OCI-LY3 (cell line): ENCODE results near the gene DISP3.

Experiments used
- H2AFZ ChIP-seq: fragments of 200-600, 300-600 bp; shearing (Covaris generic); 2 replicates; pipeline ENCODE4 v1.6.0; 2014; ENCODE audit warnings: antibody characterized with exemption, low read depth, low read length
- H3K27ac ChIP-seq: fragments of 200-600, 300-600 bp; sonication (generic); 2 replicates; pipeline ENCODE4 v1.5.1; 2014; ENCODE audit warnings: mild to moderate bottlenecking, low read length, moderate library complexity, mixed read lengths
- H3K27me3 ChIP-seq: fragments of 200-600, 300-600 bp; sonication (generic); 2 replicates; pipeline ENCODE4 v1.6.1; 2014; ENCODE audit warnings: low read depth, low read length, mixed read lengths
- H3K36me3 ChIP-seq: fragments of 200-600, 300-600 bp; sonication (generic); replicated peaks from 2 replicates; pipeline ENCODE3; 2014; ENCODE audit warnings: low read depth, low read length, mixed read lengths
- H3K4me1 ChIP-seq: fragments of 300-600, 200-600 bp; sonication (generic); 2 replicates; pipeline ENCODE4 v1.6.1; 2014; ENCODE audit warnings: low read length, mixed read lengths
- H3K4me2 ChIP-seq: fragments of 200-600, 300-600 bp; sonication (generic); 2 replicates; pipeline ENCODE4 v1.6.1; 2014; ENCODE audit warnings: low read length, mixed read lengths
- H3K4me3 ChIP-seq: fragments of 300-600, 200-600 bp; sonication (generic); 2 replicates; pipeline ENCODE4 v1.5.1; 2014; ENCODE audit warnings: antibody characterized with exemption, mild to moderate bottlenecking, low read length, moderate library complexity
- H3K79me2 ChIP-seq: fragments of 300-600, 200-600 bp; shearing (Covaris generic); 2 replicates; pipeline ENCODE4 v1.6.1; 2014; ENCODE audit warnings: mild to moderate bottlenecking, low read length, mixed read lengths
- H3K9ac ChIP-seq: fragments of 300-600, 200-600 bp; shearing (Covaris generic); 2 replicates; pipeline ENCODE4 v1.6.0; 2014; ENCODE audit warnings: mild to moderate bottlenecking, low read length, moderate library complexity
- H3K9me3 ChIP-seq: fragments of 200-600, 300-600 bp; shearing (Covaris generic); 2 replicates; pipeline ENCODE4 v1.6.1; 2014; ENCODE audit warnings: low read length, mixed read lengths; ENCODE audit not compliant: insufficient read depth
- H4K20me1 ChIP-seq: fragments of 200-600, 300-600 bp; sonication (generic); 2 replicates; pipeline ENCODE4 v1.6.1; 2016; ENCODE audit warnings: low read length, mixed read lengths; ENCODE audit not compliant: insufficient read depth
- CTCF ChIP-seq: fragments of 200-600, 300-600 bp; sonication (generic); IDR thresholded peaks from 2 replicates; pipeline ENCODE4 v1.5.1; 2014; ENCODE audit warnings: antibody characterized with exemption, low read length, low read depth
- EZH2phosphoT487 ChIP-seq: fragments of 200-600 bp; shearing (Covaris generic); IDR thresholded peaks from 2 replicates; pipeline ENCODE4 v1.6.1; 2018; ENCODE audit warnings: antibody characterized with exemption, mixed run types, low read depth

Gene DISP3

GRCh38 chr1:11441211-11441952 is 37.6 kb upstream of the DISP3 start:
- no peak for TF ChIP-seq EZH2phosphoT487
- no peak for TF ChIP-seq CTCF
- no peaks in the 10 kb centered on the region for H3K9me3 ChIP-seq
- no peak overlapping the region for H3K4me3 ChIP-seq

GRCh38 chr1:11443043-11443442 is 35.9 kb upstream of the DISP3 start:
- Histone ChIP-seq H2AFZ (no peak overlapping the region), H3K9me3 (no peaks in the 10 kb centered on the region), H3K36me3 (no peaks in the 10 kb centered on the region), H3K4me2 (no peak overlapping the region), H3K27ac (no peak overlapping the region), H4K20me1 (no peaks in the 10 kb centered on the region), H3K4me3 (no peak overlapping the region), H3K4me1 (no peaks in the 10 kb centered on the region), H3K27me3 (peaks cover 4% of the 10 kb centered on the region; the same call in 1 of the 2 replicates), H3K9ac (no peak overlapping the region), H3K79me2 (no peaks in the 10 kb centered on the region)
- no peak for TF ChIP-seq CTCF
- no peak for TF ChIP-seq EZH2phosphoT487

More at GRCh38 chr1:11441211-11441952, 37.6 kb upstream of the DISP3 start:
- Histone ChIP-seq H3K27me3 (peaks cover 4% of the 10 kb centered on the region; the same call in 1 of the 2 replicates), H3K36me3 (no peaks in the 10 kb centered on the region), H3K79me2 (no peaks in the 10 kb centered on the region), H3K4me2 (no peak overlapping the region), H3K9ac (no peak overlapping the region), H4K20me1 (no peaks in the 10 kb centered on the region), H3K27ac (no peak overlapping the region), H3K4me1 (no peaks in the 10 kb centered on the region), H2AFZ (no peak overlapping the region)

GRCh38 chr1:11443961-11444658 is 34.8 kb upstream of the DISP3 start:
- no peak overlapping the region for H3K9ac ChIP-seq
- H4K20me1 ChIP-seq = no peaks in the 10 kb centered on the region
- H3K4me1 ChIP-seq = no peaks in the 10 kb centered on the region
- TF ChIP-seq EZH2phosphoT487 (no peak), CTCF (no peak)
- H2AFZ ChIP-seq = no peak overlapping the region
- H3K4me3 ChIP-seq = no peak overlapping the region
- H3K36me3 ChIP-seq = no peaks in the 10 kb centered on the region
- no peaks in the 10 kb centered on the region for H3K9me3 ChIP-seq
- no peak overlapping the region for H3K4me2 ChIP-seq
- H3K27me3 ChIP-seq = peaks cover under 1% of the 10 kb centered on the region; the same call in 1 of the 2 replicates
- H3K79me2 ChIP-seq = no peaks in the 10 kb centered on the region
- H3K27ac ChIP-seq = no peak overlapping the region

- Histone ChIP-seq H3K9me3 (no peaks in the 10 kb centered on the region), H3K27me3 (no peaks in the 10 kb centered on the region; the same call in 1 of the 2 replicates), H3K79me2 (no peaks in the 10 kb centered on the region), H3K4me1 (no peaks in the 10 kb centered on the region), H3K4me3 (no peak overlapping the region), H3K27ac (no peak overlapping the region), H2AFZ (no peak overlapping the region), H3K9ac (no peak overlapping the region), H3K36me3 (no peaks in the 10 kb centered on the region), H4K20me1 (no peaks in the 10 kb centered on the region), H3K4me2 (no peak overlapping the region)
- TF ChIP-seq CTCF (no peak), EZH2phosphoT487 (no peak)
Measured at GRCh38 chr1:11444907-11445306, 34.0 kb upstream of the DISP3 start.
